ENCODE results near the gene CNPY3.
"Not testable (repeated sequence)": the region's sequence is repeated elsewhere in the genome, so short reads cannot be mapped to it uniquely, and the experiment has no call there.

CNPY3 gene

GRCh38 chr6:42885702-42886101 lies 43.6 kb upstream of the CNPY3 start:
- Histone ChIP-seq H3K4me1 (ENCODE audit: low read length) (no peaks in the 10 kb centered on the region), H2AFZ (ENCODE audit: low read length) (no peak overlapping the region), H4K20me1 (ENCODE audit: insufficient read depth, low read length) (0 out of 2 replicates have a peak, but pooled peaks cover 4% of the 10 kb centered on the region), H3K27me3 (replicated peaks; ENCODE audit: insufficient read depth, low read length) (no peaks in the 10 kb centered on the region), H3F3A (ENCODE audit: insufficient read depth, low read length) (peaks cover 18% of the 10 kb centered on the region), H3K27ac (ENCODE audit: low read length) (no peak overlapping the region), H3K9me3 (replicated peaks; ENCODE audit: insufficient read depth, low read length) (no peaks in the 10 kb centered on the region), H3K4me3 (ENCODE audit: low read length) (no peak overlapping the region), H3K36me3 (replicated peaks; ENCODE audit: insufficient read depth, low read length) (peaks cover 16% of the 10 kb centered on the region), H3K4me2 (ENCODE audit: low read depth, low read length) (no peak overlapping the region), H3K79me2 (ENCODE audit: low read length) (peaks cover 49% of the 10 kb centered on the region), H3K9me2 (replicated peaks; ENCODE audit: insufficient read depth, low read length) (no peaks in the 10 kb centered on the region), H3K9ac (ENCODE audit: low read length) (no peak overlapping the region)
- TF ChIP-seq EZH2 (optimal IDR thresholded peaks at IDR 0.05; ENCODE audit: low read depth, low read length) = no peak
- TF ChIP-seq CTCF (IDR thresholded peaks at IDR 0.05; ENCODE audit: low read length) = no peak
- TF ChIP-seq EZH2phosphoT487 (IDR thresholded peaks at IDR 0.05; ENCODE audit: low read length) = no peak
- DNase-seq = no peak

GRCh38 chr6:42888201-42888600 lies 41.1 kb upstream of the CNPY3 start:
- H3K9me3 ChIP-seq (replicated peaks; ENCODE audit: insufficient read depth, low read length); H4K20me1 ChIP-seq (ENCODE audit: insufficient read depth, low read length); H3K4me3 ChIP-seq (ENCODE audit: low read length); H3K4me2 ChIP-seq (ENCODE audit: low read depth, low read length); H2AFZ ChIP-seq (ENCODE audit: low read length); DNase-seq; H3K27ac ChIP-seq (ENCODE audit: low read length); H3K27me3 ChIP-seq (replicated peaks; ENCODE audit: insufficient read depth, low read length); H3K9ac ChIP-seq (ENCODE audit: low read length); H3K4me1 ChIP-seq (ENCODE audit: low read length); H3K9me2 ChIP-seq (replicated peaks; ENCODE audit: insufficient read depth, low read length): not testable (repeated sequence)
- peaks cover 16% of the 10 kb centered on the region for H3K36me3 ChIP-seq (replicated peaks; ENCODE audit: insufficient read depth, low read length)
- H3F3A ChIP-seq (ENCODE audit: insufficient read depth, low read length) = peaks cover 21% of the 10 kb centered on the region
- H3K79me2 ChIP-seq (ENCODE audit: low read length) = peaks cover 24% of the 10 kb centered on the region

GRCh38 chr6:42889815-42890214 lies 39.5 kb upstream of the CNPY3 start:
- H3K79me2 ChIP-seq (ENCODE audit: low read length) = peaks cover 8% of the 10 kb centered on the region
- H3K4me1 ChIP-seq (ENCODE audit: low read length) = 0 out of 2 replicates have a peak, but pooled peaks cover 3% of the 10 kb centered on the region
- peak; percentile 33 for DNase-seq

More at GRCh38 chr6:42889815-42890214, 39.5 kb upstream of the CNPY3 start:
- TF ChIP-seq EZH2 (optimal IDR thresholded peaks at IDR 0.05; ENCODE audit: low read depth, low read length) (no peak), CTCF (IDR thresholded peaks at IDR 0.05; ENCODE audit: low read length) (no peak), EZH2phosphoT487 (IDR thresholded peaks at IDR 0.05; ENCODE audit: low read length) (no peak)
- Histone ChIP-seq H3K4me3 (ENCODE audit: low read length) (peak overlapping the region; percentile 80), H3K36me3 (replicated peaks; ENCODE audit: insufficient read depth, low read length) (peaks cover 3% of the 10 kb centered on the region; the same call in 1 of the 2 replicates), H4K20me1 (ENCODE audit: insufficient read depth, low read length) (no peaks in the 10 kb centered on the region), H3K4me2 (ENCODE audit: low read depth, low read length) (peak overlapping the region; percentile 85), H3K27ac (ENCODE audit: low read length) (peak overlapping the region; percentile 79; the same call in 1 of the 2 replicates), H3K9ac (ENCODE audit: low read length) (peak overlapping the region; percentile 76), H2AFZ (ENCODE audit: low read length) (no peak overlapping the region), H3F3A (ENCODE audit: insufficient read depth, low read length) (peaks cover 16% of the 10 kb centered on the region), H3K27me3 (replicated peaks; ENCODE audit: insufficient read depth, low read length) (no peaks in the 10 kb centered on the region), H3K9me3 (replicated peaks; ENCODE audit: insufficient read depth, low read length) (no peaks in the 10 kb centered on the region), H3K9me2 (replicated peaks; ENCODE audit: insufficient read depth, low read length) (no peaks in the 10 kb centered on the region)

Measured in MM.1S (cell line).